HG03571 (cell line): ENCODE results near the gene TUBAL3.

Experiments used
- ATAC-seq: cut with Tn5 transposase; IDR thresholded peaks from one replicate; pipeline ENCODE4 v1.9.1; 2021; ENCODE audit not compliant: unreplicated experiment

TUBAL3 gene

DNA sequence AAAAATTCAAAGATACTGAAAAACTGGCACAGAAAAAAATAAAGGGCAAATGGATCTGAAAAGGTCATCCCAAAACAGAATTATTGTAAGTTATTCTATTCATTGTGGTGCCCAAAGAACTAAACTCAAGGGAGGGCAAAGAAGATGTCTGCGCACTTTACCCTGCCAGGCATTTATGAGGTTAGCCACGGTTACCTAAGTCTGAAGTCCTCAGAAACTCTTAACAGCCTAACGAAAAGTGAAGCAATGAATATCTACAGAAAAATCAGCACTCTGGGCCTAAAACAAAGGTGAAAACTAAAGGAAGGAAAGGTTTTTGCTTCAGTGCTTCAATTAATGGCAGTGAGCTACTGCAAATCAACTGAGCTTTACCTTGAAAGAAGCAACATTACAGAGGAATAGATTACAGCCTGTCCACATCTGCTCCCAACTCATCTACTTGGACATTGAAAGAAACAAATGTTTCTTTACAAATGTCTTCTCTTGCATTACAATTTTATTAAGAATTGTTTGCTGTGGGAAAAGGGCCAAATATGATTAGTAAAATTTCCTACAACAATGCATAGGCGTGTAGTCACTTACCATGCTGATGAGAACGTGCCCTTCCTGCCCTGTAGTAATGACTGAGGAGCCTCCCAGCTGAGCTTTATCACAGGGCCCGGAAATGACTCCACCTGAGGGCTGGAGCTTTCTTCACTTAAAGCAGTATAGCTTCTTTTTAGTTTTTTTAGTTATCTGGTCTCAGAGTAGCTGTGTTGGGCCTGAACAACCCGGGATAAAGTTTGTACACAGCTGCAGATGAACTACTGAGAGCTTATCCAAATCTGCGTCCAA, at the start of gene TUBAL3:
Gene TUBAL3 (minus strand): TSS at position 621 of the 834 bp plus-strand sequence. CDS start 36 bp downstream, at position 585.
- no peak for ATAC-seq

DNA sequence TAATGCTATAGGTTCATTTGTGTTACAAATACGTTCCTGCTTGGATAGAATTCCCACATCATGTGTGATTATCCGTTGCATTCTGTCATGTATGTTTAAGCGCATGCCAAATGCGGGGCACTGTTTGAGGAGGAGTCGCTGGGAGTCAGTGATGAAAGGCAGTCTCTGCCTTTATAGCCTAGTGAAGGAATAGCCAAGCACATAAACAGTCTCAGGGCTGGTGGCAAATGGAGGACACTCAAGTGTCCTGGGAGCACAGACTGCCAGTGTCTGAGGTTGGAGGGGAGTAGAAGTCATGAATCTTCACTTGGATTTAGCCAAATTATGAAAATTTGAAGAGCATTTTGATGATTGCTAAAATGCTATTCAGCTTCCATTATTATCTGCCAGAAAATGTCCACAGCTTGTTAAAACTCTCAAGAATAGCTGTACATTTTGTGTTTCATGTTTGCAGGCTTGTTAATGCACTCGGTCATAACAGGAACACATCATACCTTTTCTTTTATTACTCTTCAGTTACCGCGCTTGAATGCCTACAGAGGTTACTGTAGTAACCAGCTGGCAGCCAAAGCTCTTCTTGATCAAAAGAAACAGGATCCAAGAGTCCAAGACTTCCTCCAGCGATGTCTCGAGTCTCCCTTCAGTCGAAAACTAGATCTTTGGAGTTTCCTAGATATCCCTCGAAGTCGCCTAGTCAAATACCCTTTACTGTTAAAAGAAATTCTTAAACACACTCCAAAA, 49.3 kb upstream of the TUBAL3 start:
- ATAC-seq = no peak

DNA sequence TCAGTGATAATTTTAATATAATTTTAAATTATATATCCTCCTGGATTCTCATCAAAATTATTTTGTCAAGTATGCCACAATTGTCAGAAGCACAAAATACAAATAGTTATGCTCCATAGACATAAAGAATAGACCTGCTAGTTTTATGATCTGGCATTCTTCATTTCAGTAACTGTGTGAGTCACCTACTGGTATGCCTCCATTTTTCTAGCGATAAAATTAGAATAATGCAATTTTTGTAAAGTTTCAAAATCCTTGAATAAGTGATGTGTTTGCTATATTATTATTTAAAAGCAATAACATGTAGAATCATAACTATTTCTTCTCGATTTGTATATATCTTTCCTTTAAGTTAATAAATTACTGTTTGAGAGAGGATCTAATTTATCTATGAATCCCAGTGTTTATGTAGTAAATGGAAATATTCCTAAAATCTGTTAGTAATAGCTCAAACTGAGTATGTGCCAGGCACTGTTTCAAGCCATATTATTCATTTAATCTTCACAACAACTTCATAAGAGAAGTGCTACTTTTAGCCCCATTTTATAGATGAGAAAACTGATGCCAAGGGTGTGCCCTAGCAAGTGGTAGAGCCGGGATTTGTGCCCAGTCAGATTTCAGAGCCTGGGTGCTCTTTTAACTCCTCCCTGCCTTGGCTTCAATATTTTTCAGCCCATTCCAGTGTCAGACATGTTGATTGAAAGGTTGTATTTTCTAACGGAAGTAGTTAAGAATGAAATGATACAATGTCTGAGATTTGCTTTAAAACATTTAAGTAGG, 46.2 kb upstream of the TUBAL3 start:
- no peak for ATAC-seq

DNA sequence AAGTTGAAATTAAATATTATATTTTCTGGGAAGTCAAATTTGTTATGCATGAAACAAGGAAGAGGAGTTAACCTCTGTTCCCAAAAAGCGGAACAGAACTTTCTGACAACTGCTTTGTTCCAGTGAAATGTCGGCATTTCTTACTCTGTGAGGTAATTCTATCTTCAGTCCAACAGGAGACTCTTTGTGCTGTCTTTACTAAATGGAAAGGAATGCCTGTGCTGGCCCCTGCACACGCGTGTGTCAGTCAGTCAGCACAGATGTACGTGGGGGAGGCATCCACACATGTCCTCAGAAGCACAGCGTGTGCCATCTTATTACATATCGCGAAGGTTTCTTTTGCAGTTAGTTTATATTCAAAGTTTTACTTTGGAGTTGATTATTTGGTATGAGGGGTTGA, 45.2 kb upstream of the TUBAL3 start:
- no peak for ATAC-seq

DNA sequence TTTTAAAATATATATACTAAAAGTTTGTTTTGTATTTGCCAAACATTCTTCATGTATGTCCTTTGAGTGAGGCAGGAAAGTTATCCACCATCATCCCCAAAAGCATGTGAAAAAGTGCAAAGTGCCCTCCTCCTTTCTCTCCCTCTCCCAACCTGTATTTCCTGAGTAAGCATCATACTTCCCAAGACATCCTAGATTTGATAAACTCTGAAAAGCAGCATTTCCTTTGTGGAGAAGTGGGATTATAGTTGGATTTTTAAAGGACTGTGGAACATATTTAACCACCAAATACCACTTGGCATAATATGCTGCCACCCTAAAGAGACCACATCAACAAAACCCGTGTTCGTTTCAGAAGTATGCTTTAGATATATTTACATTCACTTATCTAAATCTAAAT, 44.6 kb upstream of the TUBAL3 start:
- no peak for ATAC-seq

DNA sequence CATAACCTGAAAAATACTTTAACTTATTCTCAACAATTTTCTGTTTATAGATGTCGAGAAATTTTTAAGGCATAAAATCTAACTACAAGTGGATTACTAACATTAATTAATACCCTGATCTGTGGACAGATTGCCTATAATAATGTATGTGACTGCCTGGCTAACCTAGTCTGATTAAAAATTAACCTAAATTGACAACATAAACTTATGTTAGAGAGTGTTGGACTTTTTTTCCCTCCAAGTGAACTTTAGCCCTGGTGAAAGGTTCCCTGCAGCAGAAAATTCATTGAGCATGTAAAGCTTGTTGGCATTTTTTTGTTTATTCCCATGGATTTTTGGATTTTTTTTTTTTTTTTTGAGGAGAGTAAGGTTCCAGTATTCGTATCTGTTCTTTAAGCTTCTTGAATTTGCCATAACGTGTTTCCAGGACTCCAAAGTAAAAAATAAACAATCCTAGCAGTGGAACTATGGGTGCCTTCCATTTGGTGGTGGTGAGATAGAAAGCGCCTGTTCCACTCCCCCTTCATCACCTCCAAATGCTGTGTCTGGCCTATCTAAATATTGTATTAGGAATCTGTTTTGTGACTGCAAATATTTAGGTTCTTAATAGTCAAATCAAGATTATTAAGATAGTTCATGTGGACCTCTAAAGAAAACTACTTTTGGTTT, 43.8 kb upstream of the TUBAL3 start:
- ATAC-seq = no peak

DNA sequence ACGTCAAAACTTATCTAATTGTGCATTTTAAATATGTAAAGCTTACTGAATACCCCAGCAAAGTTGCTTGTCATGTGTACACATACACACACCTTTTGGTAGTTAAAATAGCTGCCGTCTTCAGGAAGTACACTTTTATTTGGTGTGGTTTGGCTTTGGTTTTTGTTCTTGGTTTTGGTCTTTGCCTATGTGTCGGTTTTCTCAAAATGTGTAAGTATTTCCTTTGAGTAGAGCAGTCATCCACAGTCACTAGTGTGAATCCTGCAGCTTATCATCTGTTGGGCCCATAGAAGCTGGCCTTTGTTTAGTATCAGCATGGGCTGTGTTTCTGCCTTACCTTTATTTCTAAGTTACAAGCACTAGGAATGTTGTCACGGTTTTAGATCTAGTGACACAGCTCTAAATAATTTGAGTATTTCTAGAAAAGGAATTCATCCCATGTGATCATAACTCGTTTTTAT, 43.0 kb upstream of the TUBAL3 start:
- ATAC-seq = peak; percentile 58

DNA sequence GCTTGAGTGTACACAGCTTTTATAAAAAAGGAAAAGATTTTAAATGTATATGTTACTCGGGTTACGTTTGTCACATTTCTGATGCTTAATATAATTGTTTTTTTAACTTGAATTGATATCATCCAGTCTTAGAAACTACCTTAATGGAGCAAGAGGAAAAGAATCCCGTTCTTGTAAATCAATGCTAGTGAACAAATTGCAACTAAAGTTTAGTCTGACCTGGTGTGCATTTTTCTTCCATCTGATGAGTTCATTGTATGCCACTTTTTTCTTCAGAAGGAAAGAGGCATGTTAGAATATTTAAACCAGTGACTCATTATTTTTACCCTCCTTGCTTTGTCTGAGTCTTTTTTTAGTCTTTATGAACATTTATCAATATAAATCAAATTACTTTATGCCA, 42.4 kb upstream of the TUBAL3 start:
- no peak for ATAC-seq

DNA sequence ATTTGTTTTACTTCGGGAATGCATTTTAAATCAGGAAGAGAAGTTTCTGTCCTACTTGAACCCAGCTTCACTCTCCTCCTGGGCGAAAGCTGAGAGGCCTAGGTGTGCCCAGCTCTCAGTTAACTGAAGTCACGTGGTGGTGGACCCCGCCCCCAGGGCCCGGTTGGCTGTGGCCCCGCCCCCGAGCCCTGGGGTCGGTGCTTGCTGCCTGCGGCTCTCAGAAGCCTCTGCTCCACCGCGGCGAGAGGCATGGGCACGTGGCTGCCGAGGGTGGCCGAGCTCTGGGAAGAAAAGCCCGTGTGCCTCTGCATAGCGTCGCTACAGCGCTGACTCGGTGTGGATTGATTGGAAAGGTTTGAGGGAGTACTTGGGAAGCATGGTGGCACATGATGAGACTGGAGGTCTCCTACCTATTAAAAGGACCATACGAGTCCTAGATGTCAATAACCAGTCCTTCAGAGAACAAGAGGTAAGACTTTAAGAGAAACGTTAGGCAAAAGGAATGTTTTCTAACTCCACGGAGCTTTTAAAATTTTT, 41.8 kb upstream of the TUBAL3 start:
- peak; percentile 36 for ATAC-seq

DNA sequence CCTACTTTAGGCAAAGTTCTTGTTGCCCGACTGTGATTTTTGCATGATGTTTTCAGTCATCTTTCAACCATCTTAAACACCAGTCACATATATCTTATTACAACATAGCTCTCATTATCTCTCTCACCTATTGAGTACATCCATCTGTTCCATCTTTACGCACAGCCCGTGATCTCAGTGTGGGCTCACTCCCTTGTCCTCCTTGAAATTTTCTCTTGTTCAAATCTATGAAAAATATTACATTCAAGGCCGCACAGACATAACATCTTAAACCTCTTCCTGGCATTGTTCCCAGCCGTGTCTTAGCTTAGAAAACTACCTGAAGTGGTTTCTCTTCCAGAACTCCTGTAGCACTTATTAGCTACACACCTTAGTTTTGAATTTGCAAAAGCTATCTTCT, 40.4 kb upstream of the TUBAL3 start:
- no peak for ATAC-seq

DNA sequence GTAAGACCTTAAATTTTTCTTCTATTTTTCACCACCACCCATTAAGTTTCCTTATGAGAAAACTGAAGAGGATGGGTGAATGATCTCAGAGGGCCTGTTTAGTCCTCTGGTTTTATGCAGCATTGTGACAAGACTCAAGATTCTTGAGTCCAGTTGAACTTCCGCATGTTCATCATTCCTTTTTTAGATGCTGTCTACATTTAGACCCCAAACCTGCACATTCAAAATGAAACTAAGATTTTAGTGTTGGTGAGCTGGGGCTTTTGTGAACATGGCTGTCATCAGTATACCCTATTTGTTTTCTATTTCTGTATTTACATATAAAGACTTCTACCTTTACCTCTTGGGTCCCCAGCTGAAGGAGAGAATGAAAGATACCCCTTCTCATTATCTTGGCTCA, 38.8 kb upstream of the TUBAL3 start:
- ATAC-seq = peak; percentile 70

DNA sequence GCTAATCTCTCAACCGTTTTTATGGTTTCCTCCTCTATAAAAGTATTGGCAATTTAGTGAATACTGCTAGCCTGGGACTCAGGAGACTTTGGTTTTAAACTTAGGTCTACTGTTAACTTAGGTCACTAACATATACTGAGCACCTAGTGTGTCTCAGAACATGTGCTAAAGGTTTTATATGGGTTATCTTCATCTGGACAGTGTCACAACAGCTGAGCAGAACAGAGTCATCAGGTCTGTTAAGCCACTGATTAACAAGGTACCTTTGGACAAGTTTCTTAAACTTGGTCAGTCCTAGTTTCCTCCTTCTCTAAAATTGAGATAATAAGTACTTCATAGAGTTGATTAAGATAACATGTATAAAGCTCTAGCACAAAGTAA, 38.4 kb upstream of the TUBAL3 start:
- peak; percentile 48 for ATAC-seq

DNA sequence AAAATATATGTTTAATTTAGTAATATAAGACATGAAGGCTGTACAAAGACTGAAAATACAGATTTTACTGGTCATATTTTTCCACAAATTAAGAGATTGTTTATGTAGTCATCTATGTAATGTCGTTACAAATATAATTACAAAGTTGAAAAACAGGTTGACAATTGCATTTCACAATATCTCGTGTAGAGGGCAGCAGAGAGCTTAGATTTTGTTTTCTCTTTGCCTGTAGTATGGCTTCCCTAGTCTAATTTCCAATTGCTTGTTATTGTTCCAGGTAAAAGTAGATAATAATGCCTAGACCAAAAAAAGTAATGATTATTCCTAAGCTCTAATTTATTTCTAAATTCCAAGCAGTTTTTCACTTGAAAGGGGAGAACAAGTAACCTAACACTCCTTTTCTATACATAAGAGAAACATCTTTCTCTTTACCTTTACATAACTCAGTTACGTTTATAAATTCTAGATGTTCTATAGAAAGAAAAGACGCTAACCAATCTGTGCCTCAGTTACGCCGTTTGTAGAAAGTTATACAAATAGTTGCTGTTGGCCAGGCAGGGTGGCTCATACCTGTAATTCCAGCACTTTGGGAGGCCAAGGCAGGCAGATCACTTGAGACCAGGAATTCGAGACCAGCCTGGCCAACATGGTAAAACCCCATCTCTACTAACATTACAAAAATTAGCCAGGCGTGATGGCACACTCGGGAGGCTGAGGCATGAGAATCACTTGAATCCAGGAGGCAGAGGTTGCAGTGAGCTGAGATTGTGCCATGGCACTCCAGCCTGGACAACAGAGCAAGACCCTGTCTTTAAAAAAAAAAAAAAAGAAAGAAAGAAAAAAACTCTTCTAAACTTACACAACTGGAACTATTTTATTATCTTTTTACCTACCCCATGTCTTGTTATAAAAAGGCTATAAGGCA, 37.7 kb upstream of the TUBAL3 start:
- ATAC-seq = no peak

DNA sequence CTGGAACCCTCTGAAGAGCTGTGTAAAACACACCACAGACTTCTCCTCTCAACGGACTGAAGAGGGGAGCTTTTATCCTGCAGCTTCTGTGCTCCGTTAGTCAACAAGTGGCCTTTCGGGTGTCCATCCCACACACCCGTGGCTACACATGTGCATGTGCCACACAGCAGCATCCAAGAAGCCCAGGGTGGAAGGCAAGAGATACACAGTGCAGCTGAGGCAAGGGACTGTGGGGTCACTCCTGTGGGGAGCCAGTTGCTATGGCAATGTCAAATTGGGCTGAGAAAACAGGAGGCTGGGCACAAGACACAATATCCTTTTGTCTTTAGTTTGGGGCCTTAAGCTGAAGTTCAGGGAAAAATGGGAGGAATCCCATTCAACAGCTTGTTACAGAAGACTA, 36.5 kb upstream of the TUBAL3 start:
- no peak for ATAC-seq

DNA sequence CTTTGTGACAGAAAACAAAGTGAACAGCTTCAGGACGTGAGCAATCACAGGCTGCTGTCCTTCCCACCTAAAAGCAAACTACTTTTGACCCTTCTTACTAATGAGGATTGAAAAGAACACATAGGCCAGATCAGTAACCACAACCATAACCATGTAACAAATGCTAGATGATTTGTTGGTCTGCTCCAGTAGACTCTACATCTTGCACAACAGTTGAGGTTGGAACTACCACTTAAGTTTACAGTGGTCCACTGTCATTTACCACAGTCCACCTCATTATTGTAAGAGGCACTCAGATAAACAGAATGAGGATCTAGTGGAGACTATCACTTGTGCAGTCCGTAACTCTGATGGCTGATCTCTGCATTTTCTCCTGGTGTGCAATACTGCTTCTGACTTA, 35.6 kb upstream of the TUBAL3 start:
- ATAC-seq = no peak

DNA sequence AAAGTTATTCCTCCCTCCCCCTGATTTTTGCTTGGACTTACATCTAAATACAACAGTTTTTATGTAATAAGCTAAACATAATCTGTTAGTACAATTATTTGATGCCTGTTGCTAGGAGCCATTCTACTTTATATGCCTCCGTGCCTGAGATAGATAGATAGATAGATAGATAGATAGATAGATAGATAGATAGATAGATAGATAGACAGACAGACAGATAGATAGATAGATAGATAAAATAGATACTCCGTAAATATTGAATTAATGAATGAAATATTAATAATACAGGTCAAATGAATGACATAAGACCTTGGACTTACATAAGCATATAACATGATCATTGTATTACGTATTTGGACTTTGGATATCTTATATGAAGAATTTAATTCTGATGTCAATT, 30.7 kb upstream of the TUBAL3 start:
- no peak for ATAC-seq

DNA sequence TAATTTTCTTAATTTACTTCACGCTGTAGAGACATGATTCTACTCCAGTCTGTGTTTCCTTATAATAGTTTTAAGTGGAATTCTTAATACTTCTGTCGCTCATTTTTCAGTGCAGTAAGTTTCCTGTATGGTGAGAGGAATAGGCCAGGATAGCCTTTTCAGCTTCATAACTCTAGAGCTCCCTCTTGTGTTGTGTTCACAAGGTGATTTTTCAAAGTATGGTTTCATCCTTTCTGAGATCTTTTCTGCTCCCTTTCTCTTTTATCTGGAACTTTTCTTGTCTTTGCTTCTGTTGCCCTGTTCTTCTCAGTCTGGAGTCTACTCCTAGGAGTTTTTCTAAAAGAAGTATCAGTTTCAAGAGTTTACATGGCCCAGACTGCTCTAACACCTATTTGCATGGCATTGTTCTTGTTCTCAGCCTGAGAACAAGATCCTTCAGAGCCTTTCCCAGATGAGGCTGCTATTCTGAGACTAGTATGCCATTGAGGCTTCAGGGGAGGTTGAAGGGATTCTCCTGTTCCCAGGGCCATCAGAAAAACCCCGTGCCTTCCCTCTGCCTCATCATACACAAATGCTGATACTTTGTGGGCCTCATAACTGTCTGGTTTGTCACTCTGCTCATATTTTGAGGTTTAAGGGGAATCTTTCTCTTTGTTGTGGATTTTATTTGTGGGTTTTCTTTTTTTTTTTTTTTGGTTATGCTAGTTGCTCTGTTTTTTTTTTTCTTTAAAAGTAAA, 29.6 kb upstream of the TUBAL3 start:
- no peak for ATAC-seq

DNA sequence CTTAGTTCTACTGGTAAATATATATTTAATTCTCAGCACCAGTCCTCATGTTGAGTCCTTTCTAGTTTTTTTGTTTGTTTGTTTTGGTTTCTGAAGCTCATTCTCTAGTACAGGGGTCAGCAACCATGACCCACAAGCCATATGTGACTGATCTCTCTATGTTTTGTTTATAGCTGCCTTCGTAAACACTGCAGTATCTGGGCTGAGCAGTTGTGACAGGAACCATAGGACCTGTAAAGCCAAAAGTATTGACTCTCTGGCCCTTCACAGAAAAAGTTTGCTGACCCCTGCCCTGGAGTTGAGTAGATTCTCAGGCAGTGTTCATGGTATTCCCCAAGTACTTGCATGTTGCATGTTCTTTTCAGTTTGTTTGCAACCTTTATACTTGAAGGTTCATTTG, 28.6 kb upstream of the TUBAL3 start:
- ATAC-seq = no peak

DNA sequence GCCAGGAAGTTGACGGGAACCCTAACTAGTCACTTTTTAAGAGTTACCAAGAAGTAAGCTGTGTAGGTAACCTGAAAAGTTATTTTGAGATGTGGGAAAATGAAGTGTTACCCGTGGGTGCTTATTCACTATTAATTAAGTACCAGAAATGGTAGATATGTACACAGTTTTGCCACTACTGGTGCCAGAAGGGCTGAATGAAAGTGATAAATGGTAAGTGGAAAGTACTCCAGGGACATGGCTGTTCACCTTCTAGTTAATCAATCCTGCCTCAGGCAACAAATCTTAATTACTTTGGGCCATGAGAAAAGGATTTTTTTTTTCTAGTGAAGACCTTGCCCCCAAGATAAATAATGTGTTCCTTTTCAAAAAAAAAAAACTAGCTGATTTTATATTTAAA, 23.5 kb upstream of the TUBAL3 start:
- ATAC-seq = no peak
